Fibroblast of lung (primary cell): ENCODE results near the gene ABCC9. TPM values are rescaled to one million over a fixed set of nuclear protein-coding genes. Genes with fewer than 3 reads are reported as not detected.

Experiments
- DNase-seq, 2 donors: peaks; one replicate each; pipeline versions ENCODE4 v3.0.0 to v3.0.0-alpha.2; 2010; ENCODE audit warnings: low read depth in 2 of 2
- H2AFZ ChIP-seq: 2 replicates; pipeline ENCODE4 v1.5.1; 2012; ENCODE audit warnings: low read length, control low read depth, inconsistent platforms
- H3K27ac ChIP-seq: 2 replicates; pipeline ENCODE4 v1.5.1; 2011; ENCODE audit warnings: low read length, control low read depth; ENCODE audit not compliant: insufficient read depth
- H3K27me3 ChIP-seq: 2 replicates; pipeline ENCODE4 v1.5.1; 2011; ENCODE audit warnings: mild to moderate bottlenecking, low read length; ENCODE audit not compliant: control insufficient read depth, insufficient read depth
- H3K36me3 ChIP-seq: 2 replicates; pipeline ENCODE4 v1.5.1; 2011; ENCODE audit warnings: low read length; ENCODE audit not compliant: control insufficient read depth, insufficient read depth
- H3K4me1 ChIP-seq: 2 replicates; pipeline ENCODE4 v1.5.1; 2011; ENCODE audit warnings: low read length; ENCODE audit not compliant: control insufficient read depth, insufficient read depth; ENCODE audit errors: extremely low read depth
- H3K4me2 ChIP-seq: 2 replicates; pipeline ENCODE4 v1.5.1; 2011; ENCODE audit warnings: low read length, control low read depth; ENCODE audit not compliant: insufficient read depth; ENCODE audit errors: extremely low read depth
- H3K4me3 ChIP-seq, 4 experiments: fragments of 200-600 bp in 1 of 4; sonication (generic) in 1 of 4; replicated peaks in 1 of 4; 2 replicates each; pipeline ENCODE4 v1.5.1; 2011 to 2016; ENCODE audit warnings: low read length in 4 of 4, low read depth in 3 of 4, mild to moderate bottlenecking in 3 of 4, control low read depth in 2 of 4, inconsistent platforms in 1 of 4, mixed read lengths in 1 of 4; ENCODE audit not compliant: insufficient read depth in 1 of 4; ENCODE audit errors: control extremely low read depth in 1 of 4
- H3K79me2 ChIP-seq: 2 replicates; pipeline ENCODE4 v1.5.1; 2012; ENCODE audit warnings: mild to moderate bottlenecking, low read length, inconsistent platforms; ENCODE audit not compliant: control insufficient read depth, insufficient read depth
- H3K9ac ChIP-seq: 2 replicates; pipeline ENCODE4 v1.5.1; 2011; ENCODE audit warnings: mild to moderate bottlenecking, low read length, control low read depth; ENCODE audit not compliant: insufficient read depth
- H3K9me3 ChIP-seq: 2 replicates; pipeline ENCODE4 v1.5.1; 2012; ENCODE audit warnings: low read depth, low read length; ENCODE audit not compliant: control insufficient read depth, insufficient read depth
- H4K20me1 ChIP-seq: 2 replicates; pipeline ENCODE4 v1.5.1; 2011; ENCODE audit warnings: low read length; ENCODE audit not compliant: control insufficient read depth, insufficient read depth; ENCODE audit errors: extremely low read depth
- CTCF ChIP-seq, 2 donors: IDR thresholded peaks in 1 of 2; conservative IDR thresholded peaks in 1 of 2; 1 replicate in 1 of 2; 2 replicates in 1 of 2; pipeline ENCODE4 v1.5.1; 2011 to 2012; ENCODE audit warnings: low read length in 2 of 2, control low read depth in 1 of 2, inconsistent platforms in 1 of 2, low read depth in 1 of 2, mild to moderate bottlenecking in 1 of 2
- EZH2 ChIP-seq: IDR thresholded peaks from 2 replicates; pipeline ENCODE4 v1.5.1; 2012; ENCODE audit warnings: low read length, control low read depth, mild to moderate bottlenecking; ENCODE audit errors: missing control alignments
- polyA plus RNA-seq, 2 donors: library from polyadenylated mRNA; depleted of rRNA in 1 of 2; stranded (reverse) in 1 of 2; unstranded in 1 of 2; fragments of >200 nt; gene quantifications; 2 replicates each; pipeline ENCODE4 v1.2.1, GENCODE V29; 2011 to 2012; ENCODE audit warnings: missing spikeins in 1 of 2
- total RNA-seq: library from RNA; depleted of rRNA; stranded (reverse); fragments of >200 nt; gene quantifications from 2 replicates; pipeline ENCODE4 v1.2.1, GENCODE V29; 2014

ABCC9 gene
- total and polyA plus RNA-seq, 2 donors (not counting 1 experiment from before 2014, with no cell fraction given): 9.9 to 31.1 TPM

- Histone ChIP-seq H3K36me3 (no peaks in the 10 kb centered on the region), H3K9ac (no peak overlapping the region), H4K20me1 (no peaks in the 10 kb centered on the region), H3K27me3 (no peaks in the 10 kb centered on the region), H3K27ac (no peak overlapping the region), H2AFZ (no peak overlapping the region), H3K4me2 (no peak overlapping the region), H3K4me1 (no peaks in the 10 kb centered on the region), H3K79me2 (no peaks in the 10 kb centered on the region), H3K4me3 (no peak overlapping the region), H3K9me3 (no peaks in the 10 kb centered on the region)
- no peak for TF ChIP-seq EZH2
- no peak for TF ChIP-seq CTCF (conservative IDR thresholded peaks at IDR 0.05 in 1 of 2, IDR thresholded peaks at IDR 0.05 in 1 of 2; ENCODE audit: low read depth in 1 of 2, low read length in 2 of 2)
- DNase-seq: no peak
Observed at GRCh38 chr12:21983095-21983494, 41.9 kb upstream of the ABCC9 start.

- Histone ChIP-seq H3K9ac (no peak overlapping the region), H3K36me3 (no peaks in the 10 kb centered on the region), H3K4me3 (no peak overlapping the region), H2AFZ (no peak overlapping the region), H4K20me1 (no peaks in the 10 kb centered on the region), H3K27me3 (no peaks in the 10 kb centered on the region), H3K27ac (no peak overlapping the region), H3K4me2 (no peak overlapping the region), H3K9me3 (no peaks in the 10 kb centered on the region), H3K79me2 (no peaks in the 10 kb centered on the region), H3K4me1 (no peaks in the 10 kb centered on the region)
- TF ChIP-seq EZH2 (no peak), CTCF (conservative IDR thresholded peaks at IDR 0.05 in 1 of 2, IDR thresholded peaks at IDR 0.05 in 1 of 2; ENCODE audit: low read depth in 1 of 2, low read length in 2 of 2) (no peak)
- no peak for DNase-seq
Observed at GRCh38 chr12:21980544-21980943, 39.3 kb upstream of the ABCC9 start.

GRCh38 chr12:21975293-21975692 is 34.1 kb upstream of the ABCC9 start:
- TF ChIP-seq CTCF (conservative IDR thresholded peaks at IDR 0.05 in 1 of 2, IDR thresholded peaks at IDR 0.05 in 1 of 2; ENCODE audit: low read depth in 1 of 2, low read length in 2 of 2) (no peak), EZH2 (no peak)
- H3K4me3 ChIP-seq: no peak overlapping the region
- H3K27ac ChIP-seq: no peak overlapping the region
- H3K27me3 ChIP-seq: no peaks in the 10 kb centered on the region
- no peaks in the 10 kb centered on the region for H3K9me3 ChIP-seq
- no peak overlapping the region for H3K4me2 ChIP-seq
- no peak overlapping the region for H3K9ac ChIP-seq
- DNase-seq: no peak
- H3K4me1 ChIP-seq: no peaks in the 10 kb centered on the region
- H4K20me1 ChIP-seq: no peaks in the 10 kb centered on the region
- H2AFZ ChIP-seq: no peak overlapping the region
- no peaks in the 10 kb centered on the region for H3K36me3 ChIP-seq
- H3K79me2 ChIP-seq: no peaks in the 10 kb centered on the region
